GM19023 (cell line): ENCODE results near the gene MED8.
"Not testable (repeated sequence)": the region's sequence is repeated elsewhere in the genome, so short reads cannot be mapped to it uniquely, and the experiment has no call there.

Source experiments
- ATAC-seq: cut with Tn5 transposase; IDR thresholded peaks from one replicate; pipeline ENCODE4 v1.9.1; 2021; ENCODE audit warnings: mild to moderate bottlenecking, moderate library complexity; ENCODE audit not compliant: unreplicated experiment

The MED8 gene

GRCh38 chr1:43422995-43423671, 33.5 kb upstream of the MED8 start:
- ATAC-seq = no peak

GRCh38 chr1:43421976-43422750, 32.6 kb upstream of the MED8 start:
- ATAC-seq = no peak

- no peak for ATAC-seq
Measured at GRCh38 chr1:43421396-43421795, 31.8 kb upstream of the MED8 start.

GRCh38 chr1:43420874-43421273, 31.3 kb upstream of the MED8 start:
- no peak for ATAC-seq

- no peak for ATAC-seq
Measured at GRCh38 chr1:43419627-43420425, 30.2 kb upstream of the MED8 start.

GRCh38 chr1:43418858-43419257, 29.3 kb upstream of the MED8 start:
- ATAC-seq = no peak

GRCh38 chr1:43415901-43416300, 26.3 kb upstream of the MED8 start:
- no peak for ATAC-seq

- no peak for ATAC-seq
Measured at GRCh38 chr1:43414634-43415223, 25.1 kb upstream of the MED8 start.

- ATAC-seq = not testable (repeated sequence)
Measured at GRCh38 chr1:43413426-43413825, 23.8 kb upstream of the MED8 start.

- no peak for ATAC-seq
Measured at GRCh38 chr1:43410571-43410970, 21.0 kb upstream of the MED8 start.

- ATAC-seq = no peak
Measured at GRCh38 chr1:43405876-43406234, 16.3 kb upstream of the MED8 start.

- no peak for ATAC-seq
Measured at GRCh38 chr1:43405219-43405875, 15.7 kb upstream of the MED8 start.

- ATAC-seq = no peak
Measured at GRCh38 chr1:43404353-43404752, 14.8 kb upstream of the MED8 start.

GRCh38 chr1:43402089-43402865, 12.7 kb upstream of the MED8 start:
- no peak for ATAC-seq

- not testable (repeated sequence) for ATAC-seq
Measured at GRCh38 chr1:43400441-43400840, 10.8 kb upstream of the MED8 start.

GRCh38 chr1:43398227-43398626, 8.6 kb upstream of the MED8 start:
- no peak for ATAC-seq

- ATAC-seq = no peak
Measured at GRCh38 chr1:43396059-43396458, 6.5 kb upstream of the MED8 start.

GRCh38 chr1:43395523-43395922, 5.9 kb upstream of the MED8 start:
- ATAC-seq = no peak

- no peak for ATAC-seq
Measured at GRCh38 chr1:43392702-43393101, 3.1 kb upstream of the MED8 start.

- no peak for ATAC-seq
Measured at GRCh38 chr1:43388613-43389012, 987 bp downstream of the MED8 start.
